Kidney tubule cell (primary cell): ENCODE results near the gene THEMIS2.
"Not testable (repeated sequence)": the region's sequence is repeated elsewhere in the genome, so short reads cannot be mapped to it uniquely, and the experiment has no call there.

Source experiments
- DNase-seq: peaks from one replicate; pipeline ENCODE4 v3.0.0-alpha.2; 2018; ENCODE audit warnings: low spot score

Gene THEMIS2

DNA sequence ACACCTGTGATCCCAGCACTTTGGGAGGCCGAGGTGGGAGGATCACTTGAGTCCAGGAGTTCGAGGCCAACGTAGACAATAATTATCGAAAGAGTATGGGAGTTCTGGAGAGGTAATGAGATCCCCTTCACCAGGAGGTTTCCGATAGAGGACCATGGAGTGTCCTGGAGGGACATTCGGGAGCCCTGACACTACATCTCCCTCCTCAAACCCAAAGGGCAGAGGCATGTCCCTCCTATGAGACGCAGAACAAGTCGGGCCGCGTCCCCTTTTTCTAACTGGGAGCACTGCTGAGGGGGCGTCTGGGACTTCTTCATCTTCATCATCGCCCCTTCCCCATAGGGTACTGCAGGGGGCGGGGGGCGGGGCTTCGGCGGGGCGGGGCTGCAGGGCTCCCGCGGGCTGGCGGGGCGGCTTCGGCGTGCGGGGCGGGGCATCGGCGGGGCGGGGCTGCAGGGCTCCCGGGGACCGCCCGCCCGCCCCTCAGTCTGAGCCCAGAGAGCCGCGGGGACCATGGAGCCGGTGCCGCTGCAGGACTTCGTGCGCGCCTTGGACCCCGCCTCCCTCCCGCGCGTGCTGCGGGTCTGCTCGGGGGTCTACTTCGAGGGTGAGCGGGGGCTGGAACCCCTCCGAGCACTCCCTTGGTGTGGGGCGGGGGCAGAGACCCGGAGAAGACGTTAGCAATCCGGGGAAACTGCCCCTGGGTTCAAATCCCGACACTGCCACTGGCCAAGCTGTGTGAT lies at the start of gene THEMIS2:
Gene THEMIS2, plus strand, starts transcription at position 486 of the 743 bp plus-strand sequence. Its CDS starts 28 bp downstream, at position 514.
- peak; percentile 51 for DNase-seq

DNA sequence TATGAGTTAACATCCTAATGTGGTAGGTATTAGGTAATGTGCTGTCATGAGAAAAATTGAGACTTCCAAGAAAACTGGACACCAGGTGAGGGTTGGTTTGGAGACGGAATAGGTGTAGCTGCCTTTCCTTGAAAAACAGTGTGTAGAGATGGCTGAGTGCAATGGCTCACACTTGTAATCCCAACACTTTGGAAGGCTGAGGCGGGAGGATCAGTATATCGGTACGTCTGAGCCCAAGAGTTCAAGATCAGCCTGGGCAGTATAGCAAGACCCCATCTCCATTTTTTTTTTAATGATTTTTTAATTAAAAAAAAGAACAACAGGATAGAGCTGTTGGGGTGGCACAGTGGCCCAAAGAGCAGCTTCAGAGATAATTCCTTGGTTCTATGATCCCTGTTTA lies 48.6 kb upstream of the THEMIS2 start:
- no peak for DNase-seq

DNA sequence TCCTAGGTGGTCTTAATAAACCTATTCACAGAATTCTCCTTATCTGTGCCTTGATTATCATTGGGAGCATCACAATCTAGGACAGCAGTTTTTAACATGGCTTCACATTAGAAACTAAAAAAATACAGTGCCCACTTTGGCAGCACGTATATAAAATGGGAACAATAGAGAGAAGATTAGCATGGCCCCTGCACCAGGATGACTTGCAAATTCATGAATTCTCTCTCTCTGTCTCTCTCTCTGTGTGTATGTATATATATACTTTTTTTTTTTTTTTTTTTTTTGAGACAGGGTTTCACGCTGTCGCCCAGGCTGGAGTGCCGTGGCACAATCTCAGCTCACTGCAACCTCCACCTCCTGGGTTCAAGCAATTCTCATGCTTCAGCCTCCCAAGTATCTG lies 47.9 kb upstream of the THEMIS2 start:
- no peak for DNase-seq

DNA sequence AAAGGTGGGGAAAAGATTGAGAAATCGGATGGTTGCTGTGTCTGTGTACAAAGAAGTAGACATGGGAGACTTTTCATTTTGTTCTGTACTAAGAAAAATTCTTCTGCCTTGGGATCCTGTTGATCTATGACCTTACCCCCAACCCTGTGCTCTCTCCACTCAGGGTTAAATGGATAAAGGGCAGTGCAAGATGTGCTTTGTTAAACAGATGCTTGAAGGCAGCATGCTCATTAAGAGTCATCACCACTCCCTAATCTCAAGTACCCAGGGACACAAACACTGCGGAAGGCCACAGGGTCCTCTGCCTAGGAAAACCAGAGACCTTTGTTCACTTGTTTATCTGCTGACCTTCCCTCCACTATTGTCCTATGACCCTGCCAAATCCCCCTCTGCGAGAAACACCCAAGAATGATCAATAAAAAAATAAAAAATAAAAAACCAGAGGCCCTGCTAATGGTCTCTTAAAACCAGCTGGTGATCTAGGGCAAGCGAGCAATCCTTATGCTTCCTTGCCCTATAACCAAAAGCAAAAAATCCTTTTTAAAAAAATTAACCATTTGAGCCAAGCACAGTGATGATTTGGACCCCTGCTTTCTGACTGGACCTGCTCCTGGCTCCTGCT lies 42.9 kb upstream of the THEMIS2 start:
- DNase-seq, result not testable (repeated sequence)

- peak; percentile 97 for DNase-seq
Measured at GRCh38 chr1:27830621-27831440, 41.5 kb upstream of the THEMIS2 start, which contains the start of gene PPP1R8. Gene PPP1R8, plus strand, starts transcription at chr1:27830782. Its CDS starts 54 bp downstream, at chr1:27830836.

GRCh38 chr1:27831568-27832410 lies 40.6 kb upstream of the THEMIS2 start:
- DNase-seq, result peak; percentile 17

GRCh38 chr1:27832762-27833161 lies 39.6 kb upstream of the THEMIS2 start:
- DNase-seq, result peak; percentile 26

DNA sequence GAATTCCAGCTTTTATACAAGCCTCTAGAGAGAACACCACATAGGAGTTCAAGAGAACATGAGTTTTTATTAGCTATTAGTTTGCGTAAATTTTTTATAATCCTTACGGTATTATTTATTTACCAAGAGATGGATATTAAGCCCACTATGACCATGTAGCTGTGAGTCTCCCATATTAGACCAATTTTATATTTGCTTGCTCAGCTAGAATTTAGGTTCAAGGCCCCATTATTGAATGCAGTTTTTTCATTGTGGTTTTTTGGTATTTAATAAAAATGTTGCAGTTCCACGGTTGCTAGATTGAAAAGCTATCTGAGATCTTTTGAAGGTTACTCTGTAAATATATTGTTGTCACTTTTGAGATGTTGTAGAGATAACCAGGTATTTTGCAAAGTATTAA lies 38.9 kb upstream of the THEMIS2 start:
- DNase-seq, result no peak

- no peak for DNase-seq
Measured at GRCh38 chr1:27835046-27835445, 37.3 kb upstream of the THEMIS2 start.

DNA sequence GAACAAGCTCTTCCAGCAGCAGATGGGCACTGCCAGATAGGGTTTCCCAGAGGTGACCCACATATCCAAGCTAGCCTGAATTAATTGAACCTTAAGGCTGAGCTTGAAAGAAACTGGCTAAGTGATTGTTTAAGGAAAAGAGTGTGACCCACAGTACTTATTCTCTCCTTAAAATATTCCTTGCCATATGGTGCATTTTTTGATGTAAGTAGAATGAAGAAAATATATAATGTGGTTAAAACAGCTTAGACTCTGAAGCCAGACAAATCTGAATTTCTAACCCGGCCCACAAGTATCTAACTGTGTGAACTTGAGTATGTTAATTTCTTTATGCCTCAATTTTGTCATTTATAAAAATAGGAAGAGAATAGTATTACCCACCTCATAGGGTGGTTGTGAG lies 36.8 kb upstream of the THEMIS2 start:
- no peak for DNase-seq

DNA sequence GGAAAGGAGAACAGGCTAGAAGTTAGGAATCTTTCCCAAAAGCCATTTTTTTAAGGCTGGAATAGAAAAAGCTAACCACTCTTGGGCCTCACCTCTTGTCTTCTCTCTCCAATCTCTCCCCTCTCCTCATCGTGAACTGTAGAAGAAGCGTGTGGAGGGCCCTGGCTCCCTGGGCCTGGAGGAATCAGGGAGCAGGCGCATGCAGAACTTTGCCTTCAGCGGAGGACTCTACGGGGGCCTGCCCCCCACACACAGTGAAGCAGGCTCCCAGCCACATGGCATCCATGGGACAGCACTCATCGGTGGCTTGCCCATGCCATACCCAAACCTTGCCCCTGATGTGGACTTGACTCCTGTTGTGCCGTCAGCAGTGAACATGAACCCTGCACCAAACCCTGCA lies 22.4 kb upstream of the THEMIS2 start:
- no peak for DNase-seq

GRCh38 chr1:27855085-27855484 lies 17.3 kb upstream of the THEMIS2 start:
- no peak for DNase-seq

DNA sequence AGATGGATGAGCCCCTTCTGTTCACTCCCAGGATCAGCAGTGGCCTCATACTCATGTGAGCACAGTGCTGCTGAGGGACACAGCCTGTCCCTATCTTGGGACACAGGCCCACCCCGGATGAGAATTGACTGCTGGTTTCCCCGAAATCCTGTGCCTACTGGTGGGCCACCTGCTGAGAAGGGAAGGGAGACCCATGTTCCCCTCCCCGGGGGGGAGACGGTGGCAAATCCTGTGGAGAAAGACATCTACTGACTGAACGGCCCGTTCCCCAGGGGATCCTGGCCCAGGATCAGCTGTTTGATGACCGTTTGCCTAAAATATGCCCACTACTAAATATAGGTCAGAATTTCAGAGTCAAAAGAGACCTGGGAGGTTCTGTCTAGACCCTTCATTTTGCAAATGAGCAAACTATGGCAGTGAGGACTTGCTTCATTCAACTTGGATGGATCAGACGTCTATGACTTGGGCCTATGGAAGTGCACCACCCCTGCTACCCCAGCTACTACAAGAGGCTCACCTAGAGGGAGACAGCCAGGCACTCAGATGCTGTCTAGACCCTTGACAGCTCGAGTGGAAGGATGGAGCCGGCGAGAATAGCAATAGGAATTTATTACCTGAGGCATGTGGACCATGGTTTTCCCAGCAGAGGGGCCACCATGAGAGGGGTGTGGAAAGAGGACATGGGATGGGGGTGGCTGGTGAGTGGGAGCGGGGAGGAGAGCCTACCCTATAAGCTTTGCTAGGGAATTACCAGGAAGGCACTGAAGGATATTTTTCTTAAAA lies 15.6 kb upstream of the THEMIS2 start:
- DNase-seq, result no peak

GRCh38 chr1:27857552-27857951 lies 14.8 kb upstream of the THEMIS2 start:
- not testable (repeated sequence) for DNase-seq

DNA sequence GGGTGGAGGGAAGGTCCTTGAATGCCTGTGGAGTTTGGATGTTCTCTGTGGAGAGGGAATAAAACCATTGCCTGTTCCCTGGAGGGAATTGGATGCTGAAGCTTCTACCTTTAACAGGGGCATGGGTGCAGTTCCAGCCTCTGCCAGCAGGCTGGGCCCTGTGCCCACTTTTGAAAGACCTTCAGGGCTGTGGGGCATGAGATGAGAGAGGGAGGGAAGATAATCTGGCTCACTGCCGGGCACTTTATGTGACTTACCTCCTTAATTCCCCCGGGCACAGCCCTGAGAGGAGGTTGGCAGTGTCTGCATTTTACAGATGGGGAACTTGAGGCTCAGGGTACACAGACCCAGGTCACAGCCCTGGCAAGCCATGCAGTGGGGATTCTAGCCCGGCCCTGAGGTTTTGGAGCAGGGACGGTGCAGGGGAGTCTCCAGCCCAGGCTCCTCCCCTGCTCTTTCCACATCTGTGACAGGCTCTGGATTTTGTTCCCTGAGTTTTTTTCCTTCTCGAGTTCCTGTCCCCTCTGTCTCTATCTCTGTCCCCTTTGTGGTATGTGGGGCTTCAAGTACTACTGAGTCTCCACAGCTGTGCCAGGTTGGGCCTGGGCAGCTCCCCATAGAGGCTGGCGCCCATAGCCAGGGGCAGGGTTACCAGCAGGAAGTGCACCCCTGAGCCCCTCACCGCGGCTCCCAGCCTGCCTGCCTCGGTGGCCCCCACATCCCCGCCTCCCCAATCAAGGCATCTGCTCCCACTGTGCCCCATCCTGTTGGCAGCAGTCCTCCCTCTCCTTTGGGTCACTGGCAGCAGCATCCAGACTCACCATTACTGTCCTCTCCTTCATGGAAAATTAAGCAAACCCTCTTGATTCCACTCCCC lies 14.0 kb upstream of the THEMIS2 start:
- DNase-seq, result peak; percentile 84

GRCh38 chr1:27858949-27859576 lies 13.3 kb upstream of the THEMIS2 start:
- DNase-seq, result no peak

DNA sequence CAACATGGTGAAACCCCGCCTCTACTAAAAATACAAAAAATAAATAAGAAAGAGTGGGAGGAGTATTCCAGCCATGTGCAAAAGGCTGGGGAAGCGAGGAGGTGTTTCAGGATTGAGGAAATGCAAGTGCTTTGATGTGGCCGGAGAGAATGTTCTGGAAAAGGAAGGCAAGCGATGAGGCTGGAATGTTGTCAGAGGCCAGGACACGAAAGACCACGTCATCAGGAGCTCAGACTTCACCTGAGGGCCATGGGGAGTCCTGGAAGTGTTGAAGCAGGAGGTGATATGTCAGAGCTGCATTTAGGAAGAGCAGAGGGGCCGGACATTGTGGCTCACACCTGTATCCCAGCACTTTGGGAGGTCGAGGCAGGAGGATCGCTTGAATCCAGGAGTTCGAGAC lies 10.9 kb upstream of the THEMIS2 start:
- no peak for DNase-seq

- no peak for DNase-seq
Measured at GRCh38 chr1:27862004-27862403, 10.3 kb upstream of the THEMIS2 start.
